GM19193 (cell line): ENCODE data around the gene ARHGEF2.

ENCODE experiments used
- POLR2A ChIP-seq: IDR thresholded peaks from 4 replicates; pipeline ENCODE4 v1.6.1; 2011; ENCODE audit not compliant: insufficient read depth, insufficient read length; ENCODE audit errors: extremely low read depth

ARHGEF2 gene

GRCh38 chr1:155929057-155929456, 49.3 kb downstream of the ARHGEF2 start:
- no peak for TF ChIP-seq POLR2A

GRCh38 chr1:155925506-155925905, 52.8 kb downstream of the ARHGEF2 start:
- TF ChIP-seq POLR2A: no peak

- TF ChIP-seq POLR2A: no peak
These were observed 57.6 kb downstream of the ARHGEF2 start for GRCh38 chr1:155920717-155921116.

GRCh38 chr1:155919801-155920200, 58.5 kb downstream of the ARHGEF2 start:
- TF ChIP-seq POLR2A: no peak

GRCh38 chr1:155918660-155919059, 59.7 kb downstream of the ARHGEF2 start:
- TF ChIP-seq POLR2A: no peak

- TF ChIP-seq POLR2A: no peak
These were observed 64.2 kb downstream of the ARHGEF2 start for GRCh38 chr1:155913969-155914757.

GRCh38 chr1:155912056-155912536, 66.3 kb downstream of the ARHGEF2 start:
- no peak for TF ChIP-seq POLR2A

GRCh38 chr1:155911156-155912055, 66.9 kb downstream of the ARHGEF2 start, which contains the start of gene RIT1:
TSS of gene RIT1 (minus strand) at chr1:155911349. CDS start at chr1:155910761, 588 bp downstream.
- TF ChIP-seq POLR2A: peak; percentile 76

- no peak for TF ChIP-seq POLR2A
These were observed 67.7 kb downstream of the ARHGEF2 start for GRCh38 chr1:155910621-155911121.

- TF ChIP-seq POLR2A: no peak
These were observed 68.5 kb downstream of the ARHGEF2 start for GRCh38 chr1:155909894-155910293.

GRCh38 chr1:155904261-155904660, 74.1 kb downstream of the ARHGEF2 start:
- no peak for TF ChIP-seq POLR2A

GRCh38 chr1:155900161-155900560, 78.2 kb downstream of the ARHGEF2 start:
- TF ChIP-seq POLR2A: no peak

- TF ChIP-seq POLR2A: no peak
These were observed 78.7 kb downstream of the ARHGEF2 start for GRCh38 chr1:155899683-155900082.

- TF ChIP-seq POLR2A: no peak
These were observed 79.5 kb downstream of the ARHGEF2 start for GRCh38 chr1:155898888-155899287.

- TF ChIP-seq POLR2A: no peak
These were observed 80.6 kb downstream of the ARHGEF2 start for GRCh38 chr1:155897746-155898145.
